ENCODE results near the gene ASIC4.

Gene ASIC4

DNA sequence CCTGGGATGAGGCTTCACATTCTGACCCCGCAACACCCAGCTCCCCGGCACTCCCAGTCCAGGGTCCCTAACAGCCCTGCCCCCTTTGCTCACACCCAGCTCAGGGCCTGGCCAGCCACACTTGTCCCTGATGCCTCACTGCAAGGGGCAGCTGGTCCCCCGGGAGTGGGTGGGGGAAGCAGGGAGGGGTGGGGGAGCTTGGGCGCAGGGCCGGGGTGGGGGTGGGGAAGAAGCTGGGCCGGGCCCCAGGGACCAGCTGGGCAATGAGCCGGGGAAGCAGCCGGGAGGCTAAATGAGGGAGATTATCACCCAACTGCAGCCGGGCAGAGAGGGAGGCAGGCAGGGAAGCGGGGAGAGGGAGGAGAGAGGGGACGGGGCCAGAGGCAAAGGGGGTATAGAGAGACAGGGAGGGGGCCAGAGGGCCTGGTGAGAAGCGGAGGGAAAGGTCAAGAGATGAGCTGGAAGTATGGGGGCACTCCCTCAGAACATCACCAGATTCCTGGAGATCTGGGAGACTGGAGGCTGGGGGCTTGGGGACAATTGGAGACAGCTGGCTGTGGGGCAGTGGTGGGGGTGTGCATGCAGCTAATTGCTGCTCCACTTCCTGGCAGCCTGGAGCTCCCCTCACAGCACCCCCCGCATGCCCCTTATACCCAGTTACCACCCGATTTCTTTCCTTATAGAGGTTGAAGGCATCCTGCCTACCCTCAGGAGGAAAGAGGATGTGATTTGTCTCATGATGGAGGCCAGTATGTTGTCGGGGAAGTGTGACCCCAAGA lies 2.5 kb upstream of the ASIC4 start:
- peaks cover 82% of the 10 kb centered on the region for H3K27me3 Mint-ChIP-seq
- H3K4me1 Mint-ChIP-seq (ENCODE audit: low read depth): peaks cover 26% of the 10 kb centered on the region
- H3K9me3 Mint-ChIP-seq: no peaks in the 10 kb centered on the region
- H3K4me3 Mint-ChIP-seq: no peak overlapping the region
- no peak overlapping the region for H3K27ac Mint-ChIP-seq
- H3K36me3 Mint-ChIP-seq (ENCODE audit: low read depth): peaks cover 9% of the 10 kb centered on the region
- DNase-seq: no peak

GRCh38 chr2:219512524-219513216 lies 1.6 kb upstream of the ASIC4 start:
- Mint-ChIP-seq H3K9me3 (no peaks in the 10 kb centered on the region), H3K4me3 (no peak overlapping the region), H3K27me3 (peaks cover 87% of the 10 kb centered on the region), H3K4me1 (ENCODE audit: low read depth) (peaks cover 26% of the 10 kb centered on the region), H3K36me3 (ENCODE audit: low read depth) (peaks cover 2% of the 10 kb centered on the region), H3K27ac (no peak overlapping the region)
- no peak for DNase-seq

DNA sequence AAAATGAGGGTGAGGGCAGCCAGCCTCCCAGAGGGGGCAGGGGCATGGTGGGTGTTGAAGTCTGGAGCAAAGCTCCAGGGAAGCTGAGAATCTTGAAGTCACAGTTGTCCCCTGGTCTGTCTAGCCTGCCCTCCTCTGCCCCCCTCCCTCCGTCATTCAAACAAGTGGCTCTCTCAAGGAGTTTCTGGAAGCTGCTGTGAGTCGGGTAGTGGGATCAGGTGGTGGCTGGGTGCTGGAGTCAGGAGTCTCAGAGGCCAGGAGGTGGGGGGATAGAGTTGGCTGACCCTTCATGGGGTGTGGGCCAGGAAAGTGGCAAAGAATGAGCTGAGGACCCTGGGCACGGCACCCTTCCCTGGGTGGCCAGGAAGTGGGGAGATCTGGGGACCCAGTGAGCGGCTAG lies 495 bp upstream of the ASIC4 start:
- Mint-ChIP-seq H3K9me3 (no peaks in the 10 kb centered on the region), H3K4me1 (ENCODE audit: low read depth) (peaks cover 26% of the 10 kb centered on the region), H3K4me3 (no peak overlapping the region), H3K27ac (no peak overlapping the region), H3K27me3 (peaks cover 86% of the 10 kb centered on the region), H3K36me3 (ENCODE audit: low read depth) (no peaks in the 10 kb centered on the region)
- DNase-seq: no peak

GRCh38 chr2:219514836-219515235 lies 554 bp downstream of the ASIC4 start:
- no peak overlapping the region for H3K4me3 Mint-ChIP-seq
- no peaks in the 10 kb centered on the region for H3K9me3 Mint-ChIP-seq
- peaks cover 86% of the 10 kb centered on the region for H3K27me3 Mint-ChIP-seq
- H3K27ac Mint-ChIP-seq: no peak overlapping the region
- no peak for DNase-seq
- no peaks in the 10 kb centered on the region for H3K36me3 Mint-ChIP-seq (ENCODE audit: low read depth)
- H3K4me1 Mint-ChIP-seq (ENCODE audit: low read depth): peaks cover 21% of the 10 kb centered on the region

- Mint-ChIP-seq H3K27ac (no peak overlapping the region), H3K36me3 (ENCODE audit: low read depth) (no peaks in the 10 kb centered on the region), H3K27me3 (peaks cover 85% of the 10 kb centered on the region), H3K4me3 (no peak overlapping the region), H3K4me1 (ENCODE audit: low read depth) (peaks cover 15% of the 10 kb centered on the region), H3K9me3 (no peaks in the 10 kb centered on the region)
- DNase-seq: no peak
Measured at GRCh38 chr2:219515874-219516629, 1.8 kb downstream of the ASIC4 start.

DNA sequence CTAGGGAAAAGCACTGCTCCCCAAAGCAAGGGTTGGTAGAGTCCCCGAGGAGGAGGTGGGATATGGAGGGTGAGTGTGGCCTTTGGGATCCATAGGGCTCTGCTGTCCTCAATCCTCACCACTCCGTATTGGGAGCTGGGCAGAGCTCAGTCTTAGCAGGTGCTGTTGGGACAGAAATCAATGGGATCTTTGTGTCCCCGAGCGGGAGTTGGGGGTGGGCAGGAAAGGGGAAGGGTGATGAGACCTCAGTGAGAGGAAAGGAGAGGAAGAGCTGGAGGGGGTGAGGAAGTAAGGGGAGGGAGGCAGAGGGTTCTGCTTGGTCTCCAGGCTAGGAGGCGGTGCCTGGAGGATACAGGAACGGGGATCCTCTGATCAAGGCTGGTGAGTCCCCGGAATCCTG lies 2.6 kb downstream of the ASIC4 start:
- H3K27ac Mint-ChIP-seq: no peak overlapping the region
- H3K4me1 Mint-ChIP-seq (ENCODE audit: low read depth): peaks cover 20% of the 10 kb centered on the region
- no peaks in the 10 kb centered on the region for H3K9me3 Mint-ChIP-seq
- H3K36me3 Mint-ChIP-seq (ENCODE audit: low read depth): no peaks in the 10 kb centered on the region
- H3K27me3 Mint-ChIP-seq: peaks cover 87% of the 10 kb centered on the region
- no peak for DNase-seq
- no peak overlapping the region for H3K4me3 Mint-ChIP-seq

GRCh38 chr2:219517954-219518778 lies 3.9 kb downstream of the ASIC4 start:
- Mint-ChIP-seq H3K36me3 (ENCODE audit: low read depth) (no peaks in the 10 kb centered on the region), H3K4me3 (no peak overlapping the region), H3K4me1 (ENCODE audit: low read depth) (peaks cover 20% of the 10 kb centered on the region), H3K27me3 (peaks cover 81% of the 10 kb centered on the region), H3K27ac (no peak overlapping the region), H3K9me3 (no peaks in the 10 kb centered on the region)
- no peak for DNase-seq

DNA sequence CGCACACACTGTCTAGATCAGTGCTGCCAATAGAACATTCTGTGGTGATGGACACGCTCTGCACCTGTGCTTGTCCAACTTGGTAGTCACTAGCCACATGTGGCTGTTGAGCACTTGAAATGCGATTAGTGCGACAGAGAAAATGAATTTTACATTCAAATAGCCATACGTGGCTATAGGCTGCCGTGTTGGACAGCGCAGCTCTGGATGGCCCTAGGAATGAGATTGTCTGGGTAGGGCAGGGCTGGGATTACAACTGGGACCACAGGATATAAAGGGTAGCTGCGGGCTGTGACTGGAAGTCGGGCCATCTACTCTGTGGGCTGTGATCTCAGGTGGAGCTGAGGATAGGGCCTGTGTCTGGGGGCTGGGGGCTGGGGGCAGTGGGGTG lies 5.2 kb downstream of the ASIC4 start:
- H3K27ac Mint-ChIP-seq: no peak overlapping the region
- no peaks in the 10 kb centered on the region for H3K36me3 Mint-ChIP-seq (ENCODE audit: low read depth)
- DNase-seq: no peak
- peaks cover 81% of the 10 kb centered on the region for H3K27me3 Mint-ChIP-seq
- H3K4me1 Mint-ChIP-seq (ENCODE audit: low read depth): peaks cover 12% of the 10 kb centered on the region
- no peaks in the 10 kb centered on the region for H3K9me3 Mint-ChIP-seq
- H3K4me3 Mint-ChIP-seq: no peak overlapping the region

DNA sequence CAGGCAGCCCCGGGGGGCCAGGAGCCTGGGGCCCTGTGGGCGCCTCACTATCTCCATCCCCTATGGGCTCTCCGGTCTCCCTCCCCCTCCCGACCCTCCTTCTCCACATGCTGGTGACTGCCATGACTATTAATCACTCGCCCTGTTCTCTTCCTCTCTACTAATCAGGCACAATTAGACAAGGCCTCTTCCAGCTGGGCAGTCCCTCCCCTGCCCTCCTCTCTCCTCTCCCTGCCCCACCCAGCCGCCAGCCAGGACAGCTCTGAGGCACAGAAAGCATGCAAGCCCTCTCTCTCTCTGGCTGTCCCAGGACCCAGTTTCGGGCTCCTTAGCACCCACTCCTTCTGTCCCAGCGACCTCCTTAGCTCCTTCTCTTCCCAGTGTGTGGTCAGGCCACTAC lies 5.8 kb downstream of the ASIC4 start:
- Mint-ChIP-seq H3K9me3 (no peaks in the 10 kb centered on the region), H3K4me3 (no peak overlapping the region), H3K36me3 (ENCODE audit: low read depth) (no peaks in the 10 kb centered on the region), H3K27me3 (peaks cover 83% of the 10 kb centered on the region), H3K4me1 (ENCODE audit: low read depth) (peaks cover 11% of the 10 kb centered on the region), H3K27ac (no peak overlapping the region)
- DNase-seq: no peak

DNA sequence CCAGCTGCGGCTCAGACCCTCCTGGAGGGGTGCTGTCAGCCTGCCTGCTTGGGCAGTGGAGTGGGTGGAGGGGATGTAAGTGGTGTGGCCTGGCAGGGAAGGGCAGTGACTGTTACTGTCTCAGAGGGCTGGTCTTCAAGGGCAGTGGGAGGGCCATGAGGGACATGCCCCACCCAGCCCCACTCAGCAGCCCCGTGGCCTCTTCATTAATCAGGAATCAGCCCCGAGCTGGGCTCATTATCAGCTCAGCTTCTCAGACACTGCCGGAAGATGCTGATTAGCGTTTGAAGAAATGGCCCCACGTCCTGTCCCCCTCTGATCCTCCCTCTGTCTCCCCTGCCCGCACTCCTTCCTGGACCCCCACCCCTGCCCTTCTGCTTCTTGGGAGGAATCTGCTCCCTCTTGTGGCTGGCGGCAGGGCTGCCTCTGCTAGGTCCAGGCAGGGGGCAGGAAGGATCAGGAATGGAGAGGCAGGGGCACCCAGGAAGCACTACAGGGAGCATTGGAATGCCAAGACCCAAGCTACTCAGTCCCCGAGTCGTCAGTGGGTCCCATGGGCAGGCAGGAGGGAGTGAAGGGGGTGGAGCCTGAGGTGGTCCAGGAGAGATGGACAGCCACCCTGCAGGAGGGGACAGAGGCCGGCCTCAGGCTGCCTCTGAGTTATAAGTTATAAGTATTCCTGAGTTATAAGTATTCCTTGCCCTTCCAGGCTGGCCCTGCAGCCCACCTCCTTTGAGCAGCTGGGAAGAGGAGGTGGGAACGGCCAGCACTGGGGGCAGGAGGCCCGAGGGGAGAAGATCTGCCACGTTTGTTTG lies 7.0 kb downstream of the ASIC4 start:
- no peak for DNase-seq
- no peaks in the 10 kb centered on the region for H3K9me3 Mint-ChIP-seq
- no peak overlapping the region for H3K4me3 Mint-ChIP-seq
- H3K4me1 Mint-ChIP-seq (ENCODE audit: low read depth): peaks cover 11% of the 10 kb centered on the region
- peaks cover 83% of the 10 kb centered on the region for H3K27me3 Mint-ChIP-seq
- H3K27ac Mint-ChIP-seq: no peak overlapping the region
- no peaks in the 10 kb centered on the region for H3K36me3 Mint-ChIP-seq (ENCODE audit: low read depth)

GRCh38 chr2:219522111-219523030 lies 8.1 kb downstream of the ASIC4 start:
- no peaks in the 10 kb centered on the region for H3K36me3 Mint-ChIP-seq (ENCODE audit: low read depth)
- H3K27me3 Mint-ChIP-seq: peaks cover 83% of the 10 kb centered on the region
- no peak overlapping the region for H3K4me3 Mint-ChIP-seq
- peaks cover 11% of the 10 kb centered on the region for H3K4me1 Mint-ChIP-seq (ENCODE audit: low read depth)
- H3K27ac Mint-ChIP-seq: no peak overlapping the region
- H3K9me3 Mint-ChIP-seq: no peaks in the 10 kb centered on the region
- DNase-seq: no peak

- H3K27me3 Mint-ChIP-seq: peaks cover 82% of the 10 kb centered on the region
- H3K27ac Mint-ChIP-seq: no peak overlapping the region
- H3K4me1 Mint-ChIP-seq (ENCODE audit: low read depth): peaks cover 11% of the 10 kb centered on the region
- no peaks in the 10 kb centered on the region for H3K36me3 Mint-ChIP-seq (ENCODE audit: low read depth)
- no peaks in the 10 kb centered on the region for H3K9me3 Mint-ChIP-seq
- DNase-seq: no peak
- H3K4me3 Mint-ChIP-seq: no peak overlapping the region
Measured at GRCh38 chr2:219523031-219523671, 8.9 kb downstream of the ASIC4 start.

All from activated T-cell treated with anti-CD3 and anti-CD28 coated beads, Interleukin-2, amount 50 U/mL, for 24 hours (primary cell).